Spleen (tissue), 11 donors: Measurements from ENCODE around the gene ABCC8. TPM values are rescaled to one million over a fixed set of nuclear protein-coding genes. Genes with fewer than 3 reads are reported as not detected.

Source experiments
- DNase-seq: peaks from one replicate; pipeline ENCODE4 v3.0.0-alpha.2; 2020
- H3K27ac ChIP-seq, 8 donors: fragments of 200-600 bp; sonication (generic) in 7 of 8; 1 replicate in 4 of 8; 2 replicates in 4 of 8; pipeline versions ENCODE4 v1.5.0 to v1.8.0; 2016 to 2021; ENCODE audit warnings: inconsistent platforms in 4 of 8, mild to moderate bottlenecking in 4 of 8, moderate library complexity in 1 of 8
- H3K27me3 ChIP-seq, 7 donors: fragments of 200-600 bp; sonication (generic) in 6 of 7; replicated peaks in 1 of 7; 1 replicate in 4 of 7; 2 replicates in 3 of 7; pipeline versions ENCODE4 v1.5.0 to v1.8.0; 2016 to 2021; ENCODE audit warnings: inconsistent platforms in 3 of 7, mild to moderate bottlenecking in 1 of 7
- H3K36me3 ChIP-seq, 6 donors: fragments of 200-600 bp; sonication (generic) in 5 of 6; 1 replicate in 4 of 6; 2 replicates in 2 of 6; pipeline versions ENCODE4 v1.5.0 to v1.8.0; 2016 to 2021; ENCODE audit warnings: inconsistent platforms in 2 of 6
- H3K4me1 ChIP-seq, 6 donors: fragments of 200-600 bp; sonication (generic) in 5 of 6; 1 replicate in 3 of 6; 2 replicates in 3 of 6; pipeline versions ENCODE4 v1.5.0 to v1.8.0; 2016 to 2021; ENCODE audit warnings: inconsistent platforms in 3 of 6
- H3K4me3 ChIP-seq, 8 donors: fragments of 200-600 bp; sonication (generic) in 7 of 8; 1 replicate in 4 of 8; 2 replicates in 4 of 8; pipeline versions ENCODE4 v1.5.0 to v1.8.0; 2016 to 2021; ENCODE audit warnings: inconsistent platforms in 4 of 8, mild to moderate bottlenecking in 4 of 8, moderate library complexity in 2 of 8
- H3K9me3 ChIP-seq, 8 donors: fragments of 200-600 bp; sonication (generic) in 7 of 8; 1 replicate in 4 of 8; 2 replicates in 4 of 8; pipeline versions ENCODE4 v1.5.0 to v1.8.0; 2016 to 2021; ENCODE audit warnings: inconsistent platforms in 4 of 8
- CTCF ChIP-seq, 11 experiments: fragments of 200-600 bp in 7 of 11; fragments of 450-650 bp in 4 of 11; sonication (generic) in 4 of 11; IDR thresholded peaks in 8 of 11; conservative IDR thresholded peaks in 3 of 11; 1 replicate in 7 of 11; 2 replicates in 4 of 11; pipeline versions ENCODE4 v1.4.0 to v1.8.0; 2016 to 2021; ENCODE audit warnings: antibody characterized with exemption in 11 of 11, inconsistent platforms in 4 of 11, mild to moderate bottlenecking in 1 of 11
- POLR2A ChIP-seq, 3 donors: fragments of 450-650 bp; IDR thresholded peaks; one replicate each; pipeline ENCODE4 v1.5.1; 2017; ENCODE audit warnings: antibody characterized with exemption in 3 of 3, mild to moderate bottlenecking in 1 of 3
- POLR2AphosphoS5 ChIP-seq, 3 donors: sonication (generic); formaldehyde crosslinking; IDR thresholded peaks; one replicate each; pipeline ENCODE4 v1.5.1; 2017; ENCODE audit warnings: antibody characterized with exemption in 3 of 3
- WGBS, 5 donors: extraction: QIAGEN DNeasy Blood & Tissue Kit in 3 of 5; methylation state at CpG; one replicate each; pipeline versions ENCODE4 v1.1.5 to v1.1.7; 2013 to 2018; 5-methylcytosine and 5-hydroxymethylcytosine counted together
- intact Hi-C: fragments of 100-400 bp; cut with DNase I; formaldehyde crosslinking; loops from one replicate; pipeline ENCODE4 v1.15.0; 2023; ENCODE audit warnings: low total_unique reads
- polyA plus RNA-seq, 3 donors: library from polyadenylated mRNA; stranded (reverse); fragments of 200-250 nt; gene quantifications; one replicate each; pipeline ENCODE4 v1.2.1, GENCODE V29; 2013
- total RNA-seq, 7 donors: library from RNA; depleted of rRNA in 3 of 7; stranded (reverse); fragments of >200 nt in 3 of 7; fragmentation: NEBNext Ultra II Directional in 4 of 7; extraction: Animal tissue kit (Norgen Biotek cat#: 25700) in 4 of 7; gene quantifications; one replicate each; pipeline versions ENCODE4 v1.1.0 to v1.2.1, GENCODE V29; 2016 to 2021
- donor health status: healthy with polysubstance abuse.
- donor health status: DM: no; HTN: no; CAD: no; lungs with moderate emphysema.
- donor health status: DM: no; HTN: no; CAD: no.
- donor health status: Bipolar disorder and iron deficiency.
- donor health status: healthy.
- donor health status: DM: no; HTN: no; CAD: no.
- donor health status: DM: yes; HTN: yes; CAD: no.

The ABCC8 gene
- total and polyA plus RNA-seq, 10 donors, result 0.26 to 1.3 (median 0.48) TPM; not detected in 2

- H3K27me3 ChIP-seq, result peaks cover 0 to 14% (median 0%) of the 10 kb centered on the region in 7 donors
- no peak overlapping the region for H3K4me3 ChIP-seq
- no peak overlapping the region for H3K27ac ChIP-seq
- intact Hi-C loops, result no loop called here
- 83 to 94% (median 89%) methylated on average over 5 of the region's 5 CpGs for WGBS, 5 donors
- no peak for TF ChIP-seq POLR2AphosphoS5 (IDR thresholded peaks at IDR 0.05)
- no peaks in the 10 kb centered on the region for H3K4me1 ChIP-seq
- H3K9me3 ChIP-seq, result peaks cover 0 to 6% (median 0%) of the 10 kb centered on the region in 8 donors
- H3K36me3 ChIP-seq, result no peaks in the 10 kb centered on the region
- no peak for DNase-seq
These were observed 10.0 kb upstream of the ABCC8 start for GRCh38 chr11:17486646-17487045.

- intact Hi-C loops, result no loop called here
- WGBS, 5 donors, result 71 to 79% (median 78%) methylated on average over 2 of the region's 2 CpGs
- H3K4me1 ChIP-seq, result peaks cover 0 to 6% (median 0%) of the 10 kb centered on the region in 6 donors
- H3K4me3 ChIP-seq, result no peak overlapping the region
- no peak overlapping the region for H3K27ac ChIP-seq
- TF ChIP-seq POLR2AphosphoS5 (IDR thresholded peaks at IDR 0.05), result no peak
- TF ChIP-seq CTCF (IDR thresholded peaks at IDR 0.05 in 8 of 11, conservative IDR thresholded peaks at IDR 0.05 in 3 of 11), result no peak
- no peak for TF ChIP-seq POLR2A (IDR thresholded peaks at IDR 0.05)
- no peaks in the 10 kb centered on the region for H3K36me3 ChIP-seq
- no peak for DNase-seq
- peaks cover 0 to 6% (median 0%) of the 10 kb centered on the region in 8 donors for H3K9me3 ChIP-seq
- H3K27me3 ChIP-seq, result peaks cover 0 to 15% (median 0%) of the 10 kb centered on the region in 7 donors
These were observed 6.9 kb upstream of the ABCC8 start for GRCh38 chr11:17483505-17483904.

GRCh38 chr11:17481905-17482304 lies 5.3 kb upstream of the ABCC8 start:
- 75 to 95% (median 83%) methylated on average over 4 to 5 of the region's 5 CpGs; no CpG with 5 or more reads in 1 of the 5 donors for WGBS, 5 donors
- H3K4me1 ChIP-seq, result peaks cover 0 to 6% (median 0%) of the 10 kb centered on the region in 6 donors
- H3K9me3 ChIP-seq, result peaks cover 0 to 6% (median 0%) of the 10 kb centered on the region in 8 donors
- no peak overlapping the region for H3K27ac ChIP-seq
- TF ChIP-seq CTCF (IDR thresholded peaks at IDR 0.05 in 8 of 11, conservative IDR thresholded peaks at IDR 0.05 in 3 of 11) (no peak), POLR2AphosphoS5 (IDR thresholded peaks at IDR 0.05) (no peak), POLR2A (IDR thresholded peaks at IDR 0.05) (no peak)
- no peaks in the 10 kb centered on the region for H3K36me3 ChIP-seq
- intact Hi-C loops, result no loop called here
- peaks cover 0 to 31% (median 12%) of the 10 kb centered on the region in 7 donors for H3K27me3 ChIP-seq
- peak; percentile 54 for DNase-seq
- H3K4me3 ChIP-seq, result no peak overlapping the region

GRCh38 chr11:17479284-17480214 lies 2.9 kb upstream of the ABCC8 start:
- Histone ChIP-seq H3K27ac (no peak overlapping the region), H3K4me1 (peaks cover 0 to 18% (median 8%) of the 10 kb centered on the region in 6 donors), H3K9me3 (peaks cover 0 to 6% (median 0%) of the 10 kb centered on the region in 8 donors), H3K27me3 (peaks cover 0 to 55% (median 33%) of the 10 kb centered on the region in 7 donors), H3K4me3 (no peak overlapping the region), H3K36me3 (no peaks in the 10 kb centered on the region)
- TF ChIP-seq CTCF (IDR thresholded peaks at IDR 0.05 in 8 of 11, conservative IDR thresholded peaks at IDR 0.05 in 3 of 11) (no peak), POLR2A (IDR thresholded peaks at IDR 0.05) (no peak), POLR2AphosphoS5 (IDR thresholded peaks at IDR 0.05) (no peak)
- 33 to 46% (median 40%) methylated on average over 13 to 14 of the region's 14 CpGs for WGBS, 5 donors
- DNase-seq, result no peak
- intact Hi-C loops, result no loop called here
